DND-41 (cell line): ENCODE measurements around the gene MAPKAPK2.

Source experiments
- ATAC-seq: fragments of 200-7000 bp; cut with Tn5 transposase; 3 replicates; pipeline ENCODE4 v1.9.1; 2021; ENCODE audit warnings: low read depth; ENCODE audit not compliant: insufficient read depth
- DNase-seq: peaks from one replicate; pipeline ENCODE4 v3.0.0-alpha.2; 2020
- H2AFZ ChIP-seq: 2 replicates; pipeline ENCODE4 v1.6.0; 2012; ENCODE audit warnings: low read depth, low read length
- H3K27ac ChIP-seq: 2 replicates; pipeline ENCODE4 v1.5.1; 2012; ENCODE audit warnings: low read length, inconsistent platforms
- H3K27me3 ChIP-seq: fragments of 200-600 bp; sonication (generic); 2 replicates; pipeline ENCODE4 v1.6.0; 2012; ENCODE audit warnings: low read length, mild to moderate bottlenecking, inconsistent platforms; ENCODE audit not compliant: insufficient read depth, poor library complexity
- H3K36me3 ChIP-seq: 2 replicates; pipeline ENCODE4 v1.5.1; 2012; ENCODE audit warnings: low read length, inconsistent platforms; ENCODE audit not compliant: insufficient read depth
- H3K4me1 ChIP-seq: 2 replicates; pipeline ENCODE4 v1.5.1; 2012; ENCODE audit warnings: mild to moderate bottlenecking, low read length; ENCODE audit not compliant: insufficient read depth
- H3K4me2 ChIP-seq: 2 replicates; pipeline ENCODE4 v1.6.0; 2012; ENCODE audit warnings: mild to moderate bottlenecking, moderate library complexity, low read length, inconsistent platforms; ENCODE audit not compliant: insufficient read depth
- H3K4me3 ChIP-seq, 2 experiments: fragments of 200-600 bp in 1 of 2; shearing (Covaris generic) in 1 of 2; 2 replicates each; pipeline ENCODE4 v1.5.1; 2012 to 2016; ENCODE audit warnings: inconsistent platforms in 2 of 2, low read length in 2 of 2, mild to moderate bottlenecking in 2 of 2, low read depth in 1 of 2, moderate library complexity in 1 of 2
- H3K79me2 ChIP-seq: 2 replicates; pipeline ENCODE4 v1.6.0; 2012; ENCODE audit warnings: low read length, inconsistent platforms; ENCODE audit not compliant: insufficient read depth
- H3K9ac ChIP-seq: 2 replicates; pipeline ENCODE4 v1.6.0; 2012; ENCODE audit warnings: low read depth, mild to moderate bottlenecking, inconsistent platforms, low read length, moderate library complexity
- H3K9me3 ChIP-seq: 2 replicates; pipeline ENCODE4 v1.5.1; 2012; ENCODE audit warnings: low read length, moderate library complexity, mild to moderate bottlenecking, inconsistent platforms; ENCODE audit not compliant: insufficient read depth, severe bottlenecking
- H4K20me1 ChIP-seq: 2 replicates; pipeline ENCODE4 v1.6.0; 2012; ENCODE audit warnings: low read length; ENCODE audit not compliant: insufficient read depth
- EZH2 ChIP-seq: IDR thresholded peaks from 3 replicates; pipeline ENCODE4 v1.6.1; 2012; ENCODE audit warnings: borderline replicate concordance, low read depth, mild to moderate bottlenecking, moderate library complexity, low read length, inconsistent platforms; ENCODE audit not compliant: severe bottlenecking
- TF ChIP-seq, protein P1 (sequence below): IDR thresholded peaks from 2 replicates; pipeline ENCODE4 v1.5.1; 2012; ENCODE audit warnings: borderline replicate concordance, low read length, moderate library complexity, mild to moderate bottlenecking; ENCODE audit not compliant: poor library complexity, severe bottlenecking; ENCODE audit errors: extremely low read depth

The MAPKAPK2 gene

GRCh38 chr1:206744683-206745082 lies 60.0 kb downstream of the MAPKAPK2 start:
- TF ChIP-seq, protein P1, sequence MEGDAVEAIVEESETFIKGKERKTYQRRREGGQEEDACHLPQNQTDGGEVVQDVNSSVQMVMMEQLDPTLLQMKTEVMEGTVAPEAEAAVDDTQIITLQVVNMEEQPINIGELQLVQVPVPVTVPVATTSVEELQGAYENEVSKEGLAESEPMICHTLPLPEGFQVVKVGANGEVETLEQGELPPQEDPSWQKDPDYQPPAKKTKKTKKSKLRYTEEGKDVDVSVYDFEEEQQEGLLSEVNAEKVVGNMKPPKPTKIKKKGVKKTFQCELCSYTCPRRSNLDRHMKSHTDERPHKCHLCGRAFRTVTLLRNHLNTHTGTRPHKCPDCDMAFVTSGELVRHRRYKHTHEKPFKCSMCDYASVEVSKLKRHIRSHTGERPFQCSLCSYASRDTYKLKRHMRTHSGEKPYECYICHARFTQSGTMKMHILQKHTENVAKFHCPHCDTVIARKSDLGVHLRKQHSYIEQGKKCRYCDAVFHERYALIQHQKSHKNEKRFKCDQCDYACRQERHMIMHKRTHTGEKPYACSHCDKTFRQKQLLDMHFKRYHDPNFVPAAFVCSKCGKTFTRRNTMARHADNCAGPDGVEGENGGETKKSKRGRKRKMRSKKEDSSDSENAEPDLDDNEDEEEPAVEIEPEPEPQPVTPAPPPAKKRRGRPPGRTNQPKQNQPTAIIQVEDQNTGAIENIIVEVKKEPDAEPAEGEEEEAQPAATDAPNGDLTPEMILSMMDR: no peak
- TF ChIP-seq EZH2: no peak
- Histone ChIP-seq H3K36me3 (no peaks in the 10 kb centered on the region), H4K20me1 (no peaks in the 10 kb centered on the region), H3K4me3 (no peak overlapping the region), H3K4me1 (peaks cover 5% of the 10 kb centered on the region), H2AFZ (no peak overlapping the region), H3K27me3 (no peaks in the 10 kb centered on the region), H3K9ac (no peak overlapping the region), H3K4me2 (no peak overlapping the region), H3K27ac (peak overlapping the region; percentile 19; the same call in 1 of the 2 replicates), H3K9me3 (no peaks in the 10 kb centered on the region), H3K79me2 (no peaks in the 10 kb centered on the region)
- ATAC-seq: no peak
- no peak for DNase-seq

GRCh38 chr1:206745301-206745700 lies 60.6 kb downstream of the MAPKAPK2 start:
- no peak overlapping the region for H2AFZ ChIP-seq
- TF ChIP-seq, protein P1: no peak
- no peak for TF ChIP-seq EZH2
- no peaks in the 10 kb centered on the region; the same call in 1 of the 2 replicates for H3K4me1 ChIP-seq
- no peak overlapping the region for H3K4me3 ChIP-seq
- H3K27me3 ChIP-seq: no peaks in the 10 kb centered on the region
- ATAC-seq: no peak
- no peak overlapping the region for H3K9ac ChIP-seq
- H3K4me2 ChIP-seq: no peak overlapping the region
- no peaks in the 10 kb centered on the region for H3K79me2 ChIP-seq
- no peaks in the 10 kb centered on the region for H3K36me3 ChIP-seq
- no peaks in the 10 kb centered on the region for H3K9me3 ChIP-seq
- H3K27ac ChIP-seq: no peak overlapping the region
- H4K20me1 ChIP-seq: no peaks in the 10 kb centered on the region
- DNase-seq: no peak

- Histone ChIP-seq H3K27me3 (no peaks in the 10 kb centered on the region), H3K4me1 (no peaks in the 10 kb centered on the region), H3K79me2 (no peaks in the 10 kb centered on the region), H3K9ac (no peak overlapping the region), H3K9me3 (no peaks in the 10 kb centered on the region), H2AFZ (no peak overlapping the region), H3K27ac (no peak overlapping the region), H3K36me3 (no peaks in the 10 kb centered on the region), H3K4me2 (no peak overlapping the region), H4K20me1 (no peaks in the 10 kb centered on the region), H3K4me3 (no peak overlapping the region)
- DNase-seq (no peak), ATAC-seq (no peak)
- TF ChIP-seq, protein P1: no peak
- no peak for TF ChIP-seq EZH2
Measured at GRCh38 chr1:206748348-206749030, 63.8 kb downstream of the MAPKAPK2 start.
